Uterus (tissue), 4 donors: ENCODE measurements around the gene GAPDHS. TPM values are rescaled to one million over a fixed set of nuclear protein-coding genes. Genes with fewer than 3 reads are reported as not detected.

Experiments
- DNase-seq, 2 donors: peaks; one replicate each; pipeline ENCODE4 v3.0.0-alpha.2; 2019 to 2020
- H3K27ac ChIP-seq, 2 donors: fragments of 200-600 bp; sonication (generic); 1 replicate in 1 of 2; 2 replicates in 1 of 2; pipeline ENCODE4 v1.5.1; 2016 to 2018
- H3K27me3 ChIP-seq, 2 donors: fragments of 200-600 bp; sonication (generic); one replicate each; pipeline ENCODE4 v1.5.1; 2018 to 2019; ENCODE audit warnings: control low read depth in 1 of 2
- H3K36me3 ChIP-seq, 2 donors: fragments of 200-600 bp; sonication (generic); one replicate each; pipeline ENCODE4 v1.5.1; 2019; ENCODE audit warnings: control low read depth in 1 of 2
- H3K4me1 ChIP-seq, 2 donors: fragments of 200-600 bp; sonication (generic); one replicate each; pipeline ENCODE4 v1.5.1; 2018 to 2019; ENCODE audit warnings: control low read depth in 1 of 2
- H3K4me3 ChIP-seq, 2 donors: fragments of 200-600 bp; sonication (generic); 1 replicate in 1 of 2; 2 replicates in 1 of 2; pipeline ENCODE4 v1.5.1; 2018 to 2019; ENCODE audit warnings: mild to moderate bottlenecking in 1 of 2
- H3K9me3 ChIP-seq, 2 donors: fragments of 200-600 bp; sonication (generic); one replicate each; pipeline ENCODE4 v1.5.1; 2019; ENCODE audit warnings: control low read depth in 1 of 2
- POLR2A ChIP-seq, 2 donors: fragments of 450-650 bp; IDR thresholded peaks; one replicate each; pipeline ENCODE4 v1.6.1; 2016; ENCODE audit warnings: antibody characterized with exemption in 2 of 2, mild to moderate bottlenecking in 1 of 2, moderate library complexity in 1 of 2
- intact Hi-C: fragments of 100-400 bp; cut with DNase I; formaldehyde crosslinking; loops from one replicate; pipeline ENCODE4 v1.15.1; 2023; ENCODE audit warnings: low total_unique reads
- total RNA-seq, 4 donors: library from RNA; depleted of rRNA in 3 of 4; stranded (reverse); fragments of >200 nt in 3 of 4; gene quantifications; one replicate each; pipeline versions ENCODE4 v1.1.0 to v1.2.4, GENCODE V29; 2014 to 2023
- TF ChIP-seq, protein P1 (sequence below), 4 experiments: fragments of 200-600 bp in 2 of 4; fragments of 450-650 bp in 2 of 4; sonication (generic) in 2 of 4; IDR thresholded peaks; one replicate each; pipeline ENCODE4 v1.5.1; 2016 to 2019; ENCODE audit warnings: antibody characterized with exemption in 4 of 4, mild to moderate bottlenecking in 2 of 4, moderate library complexity in 1 of 4
- donor health status: DM: yes; HTN: yes; CAD: no.

The GAPDHS gene
- total RNA-seq, 4 donors from 2014 or later = not detected

DNA sequence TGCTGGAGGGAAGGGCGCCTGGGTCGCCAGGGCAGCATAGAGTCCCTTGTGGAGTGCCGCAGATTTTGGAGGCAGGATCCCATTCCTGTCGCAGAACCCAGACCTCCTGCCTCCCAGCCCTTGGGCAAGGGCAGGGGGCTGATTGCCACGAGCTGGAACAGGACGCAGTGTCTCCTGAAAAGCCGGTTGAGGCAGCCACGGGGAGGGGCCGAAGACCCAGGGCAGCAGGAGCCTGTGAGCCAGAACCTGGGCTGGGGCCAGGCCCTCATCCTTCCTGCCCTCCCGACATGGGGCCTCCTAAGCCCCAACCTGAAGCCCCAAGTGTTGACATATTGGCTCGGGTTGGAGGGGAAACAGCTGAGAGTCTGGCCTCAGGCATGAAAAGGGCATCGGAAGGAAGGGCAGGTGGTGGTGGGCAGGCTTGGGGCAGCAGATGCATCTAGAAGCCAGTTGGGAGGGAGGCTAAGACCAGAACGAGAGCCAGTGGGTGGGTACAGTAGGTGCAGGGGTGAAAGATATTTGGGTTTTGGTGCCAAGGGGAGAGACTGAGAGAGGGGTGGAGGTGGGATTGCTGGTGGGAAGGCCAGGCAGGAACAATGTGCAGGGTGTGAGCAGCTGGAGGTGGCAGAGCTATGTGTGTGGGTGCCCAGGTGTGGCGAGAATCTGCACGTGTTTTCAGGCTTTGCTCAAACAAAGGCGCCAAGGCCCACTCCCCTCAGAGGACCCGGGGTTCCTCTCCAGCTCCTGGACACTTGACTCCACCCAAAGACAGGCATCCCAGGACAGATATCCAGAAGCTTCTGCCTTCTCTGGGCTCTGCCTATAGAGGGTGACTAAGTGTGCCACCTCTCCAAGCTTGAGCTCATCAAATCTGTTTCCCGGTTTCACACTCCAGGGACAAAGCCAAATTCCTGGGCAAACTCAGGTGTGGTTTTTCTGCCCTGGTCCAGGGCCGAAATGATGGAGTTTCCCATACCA is 3.7 kb upstream of the GAPDHS start:
- intact Hi-C loops = no loop called here

GRCh38 chr19:35531291-35531690 is 2.0 kb upstream of the GAPDHS start:
- H3K27me3 ChIP-seq = peaks cover 0 to 23% of the 10 kb centered on the region in 2 donors
- TF ChIP-seq POLR2A (IDR thresholded peaks at IDR 0.05) = no peak
- TF ChIP-seq, protein P1, sequence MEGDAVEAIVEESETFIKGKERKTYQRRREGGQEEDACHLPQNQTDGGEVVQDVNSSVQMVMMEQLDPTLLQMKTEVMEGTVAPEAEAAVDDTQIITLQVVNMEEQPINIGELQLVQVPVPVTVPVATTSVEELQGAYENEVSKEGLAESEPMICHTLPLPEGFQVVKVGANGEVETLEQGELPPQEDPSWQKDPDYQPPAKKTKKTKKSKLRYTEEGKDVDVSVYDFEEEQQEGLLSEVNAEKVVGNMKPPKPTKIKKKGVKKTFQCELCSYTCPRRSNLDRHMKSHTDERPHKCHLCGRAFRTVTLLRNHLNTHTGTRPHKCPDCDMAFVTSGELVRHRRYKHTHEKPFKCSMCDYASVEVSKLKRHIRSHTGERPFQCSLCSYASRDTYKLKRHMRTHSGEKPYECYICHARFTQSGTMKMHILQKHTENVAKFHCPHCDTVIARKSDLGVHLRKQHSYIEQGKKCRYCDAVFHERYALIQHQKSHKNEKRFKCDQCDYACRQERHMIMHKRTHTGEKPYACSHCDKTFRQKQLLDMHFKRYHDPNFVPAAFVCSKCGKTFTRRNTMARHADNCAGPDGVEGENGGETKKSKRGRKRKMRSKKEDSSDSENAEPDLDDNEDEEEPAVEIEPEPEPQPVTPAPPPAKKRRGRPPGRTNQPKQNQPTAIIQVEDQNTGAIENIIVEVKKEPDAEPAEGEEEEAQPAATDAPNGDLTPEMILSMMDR (IDR thresholded peaks at IDR 0.05) = no peak
- no peak for DNase-seq
- no peak overlapping the region for H3K27ac ChIP-seq
- no peak overlapping the region for H3K4me3 ChIP-seq
- no peaks in the 10 kb centered on the region for H3K9me3 ChIP-seq
- no peaks in the 10 kb centered on the region for H3K4me1 ChIP-seq
- H3K36me3 ChIP-seq = no peaks in the 10 kb centered on the region
- intact Hi-C loops = no loop called here

More for the DNA sequence above, 3.7 kb upstream of the GAPDHS start:
- H3K4me1 ChIP-seq = no peaks in the 10 kb centered on the region
- no peaks in the 10 kb centered on the region for H3K9me3 ChIP-seq
- no peak overlapping the region for H3K27ac ChIP-seq
- no peak overlapping the region for H3K4me3 ChIP-seq
- DNase-seq = no peak
- no peaks in the 10 kb centered on the region for H3K36me3 ChIP-seq
- no peak for TF ChIP-seq POLR2A (IDR thresholded peaks at IDR 0.05)
- TF ChIP-seq, protein P1 (IDR thresholded peaks at IDR 0.05) = no peak
- peaks cover 0 to 23% of the 10 kb centered on the region in 2 donors for H3K27me3 ChIP-seq

- Histone ChIP-seq H3K9me3 (no peaks in the 10 kb centered on the region), H3K36me3 (no peaks in the 10 kb centered on the region), H3K27ac (no peak overlapping the region), H3K4me1 (no peaks in the 10 kb centered on the region), H3K4me3 (no peak overlapping the region), H3K27me3 (peaks cover 0 to 23% of the 10 kb centered on the region in 2 donors)
- no peak for DNase-seq
- intact Hi-C loops = no loop called here
- no peak for TF ChIP-seq POLR2A (IDR thresholded peaks at IDR 0.05)
- TF ChIP-seq, protein P1 (IDR thresholded peaks at IDR 0.05) = no peak
Observed at GRCh38 chr19:35533822-35534392, 651 bp downstream of the GAPDHS start.

GRCh38 chr19:35534803-35535480 is 1.7 kb downstream of the GAPDHS start:
- Histone ChIP-seq H3K4me3 (no peak overlapping the region), H3K36me3 (no peaks in the 10 kb centered on the region), H3K27me3 (peaks cover 0 to 23% of the 10 kb centered on the region in 2 donors), H3K27ac (no peak overlapping the region), H3K9me3 (no peaks in the 10 kb centered on the region), H3K4me1 (no peaks in the 10 kb centered on the region)
- intact Hi-C loops = no loop called here
- TF ChIP-seq, protein P1 (IDR thresholded peaks at IDR 0.05) = no peak
- no peak for TF ChIP-seq POLR2A (IDR thresholded peaks at IDR 0.05)
- DNase-seq = no peak
